Upper lobe of left lung (tissue), 6 donors: Measurements from ENCODE around the gene PARL. TPM values are rescaled to one million over a fixed set of nuclear protein-coding genes. Genes with fewer than 3 reads are reported as not detected.

ENCODE experiments used
- ATAC-seq, 2 donors: fragments of 200-7000 bp; cut with Tn5 transposase; one replicate each; pipeline ENCODE4 v1.9.1; 2022; ENCODE audit warnings: mild to moderate bottlenecking in 2 of 2, moderate library complexity in 2 of 2; ENCODE audit not compliant: low FRiP score in 2 of 2
- DNase-seq, 2 donors: peaks; one replicate each; pipeline ENCODE4 v3.0.0-alpha.2; 2019 to 2020
- H3K27ac ChIP-seq, 4 donors: fragments of 200-600 bp; sonication (generic); one replicate each; pipeline ENCODE4 v1.5.1; 2016 to 2019
- H3K27me3 ChIP-seq, 4 donors: fragments of 200-600 bp; sonication (generic); one replicate each; pipeline ENCODE4 v1.5.1; 2017 to 2019
- H3K36me3 ChIP-seq, 4 donors: fragments of 200-600 bp; sonication (generic); one replicate each; pipeline ENCODE4 v1.5.1; 2016 to 2019
- H3K4me1 ChIP-seq, 4 donors: fragments of 200-600 bp; sonication (generic); one replicate each; pipeline ENCODE4 v1.5.1; 2018 to 2019
- H3K4me3 ChIP-seq, 4 donors: fragments of 200-600 bp; sonication (generic); one replicate each; pipeline ENCODE4 v1.5.1; 2017 to 2019; ENCODE audit warnings: mild to moderate bottlenecking in 2 of 4, moderate library complexity in 1 of 4
- H3K9me3 ChIP-seq, 4 donors: fragments of 200-600 bp; sonication (generic); one replicate each; pipeline ENCODE4 v1.5.1; 2018 to 2019
- EP300 ChIP-seq, 4 donors: sonication (generic); formaldehyde crosslinking; IDR thresholded peaks; one replicate each; pipeline ENCODE4 v1.5.1; 2017; ENCODE audit warnings: antibody characterized with exemption in 4 of 4, control low read depth in 2 of 4
- POLR2A ChIP-seq, 4 donors: fragments of 450-650 bp; IDR thresholded peaks; one replicate each; pipeline ENCODE4 v1.5.1; 2016 to 2017; ENCODE audit warnings: antibody characterized with exemption in 4 of 4, mild to moderate bottlenecking in 2 of 4
- POLR2AphosphoS5 ChIP-seq, 2 donors: sonication (generic); formaldehyde crosslinking; IDR thresholded peaks; one replicate each; pipeline ENCODE4 v1.5.1; 2017; ENCODE audit warnings: antibody characterized with exemption in 2 of 2
- WGBS, 2 donors: methylation state at CpG; one replicate each; pipeline ENCODE4 v1.1.5; 2017 to 2018; 5-methylcytosine and 5-hydroxymethylcytosine counted together
- total RNA-seq, 6 donors: library from RNA; depleted of rRNA in 4 of 6; stranded (reverse); fragments of >200 nt in 4 of 6; gene quantifications; one replicate each; pipeline versions ENCODE4 v1.1.0 to v1.2.1, GENCODE V29; 2016 to 2021
- TF ChIP-seq, protein P1 (sequence below), 6 experiments: fragments of 450-650 bp in 4 of 6; fragments of 200-600 bp in 2 of 6; sonication (generic) in 2 of 6; IDR thresholded peaks; one replicate each; pipeline ENCODE4 v1.5.1; 2016 to 2019; ENCODE audit warnings: antibody characterized with exemption in 6 of 6
- donor health status: DM: no; HTN: no; CAD: no; lungs with moderate emphysema.
- donor health status: DM: no; HTN: yes; CAD: no; lungs with severe emphysema.

PARL gene
- total RNA-seq, 6 donors from 2014 or later: 32.5 to 51.0 (median 40.5) TPM

GRCh38 chr3:183826448-183827250, 58.0 kb downstream of the PARL start:
- no peak for DNase-seq
- 94 to 98% methylated on average over 10 to 14 of the region's 14 CpGs for WGBS, 2 donors
- Histone ChIP-seq H3K36me3 (peaks cover 10 to 38% (median 16%) of the 10 kb centered on the region in 4 donors), H3K4me1 (peaks cover 9 to 19% (median 14%) of the 10 kb centered on the region in 4 donors), H3K4me3 (no peak overlapping the region), H3K9me3 (no peaks in the 10 kb centered on the region), H3K27me3 (no peaks in the 10 kb centered on the region), H3K27ac (no peak overlapping the region)
- ATAC-seq: no peak
- TF ChIP-seq POLR2AphosphoS5 (IDR thresholded peaks at IDR 0.05) (no peak), POLR2A (IDR thresholded peaks at IDR 0.05) (no peak), EP300 (IDR thresholded peaks at IDR 0.05) (no peak)
- TF ChIP-seq, protein P1, sequence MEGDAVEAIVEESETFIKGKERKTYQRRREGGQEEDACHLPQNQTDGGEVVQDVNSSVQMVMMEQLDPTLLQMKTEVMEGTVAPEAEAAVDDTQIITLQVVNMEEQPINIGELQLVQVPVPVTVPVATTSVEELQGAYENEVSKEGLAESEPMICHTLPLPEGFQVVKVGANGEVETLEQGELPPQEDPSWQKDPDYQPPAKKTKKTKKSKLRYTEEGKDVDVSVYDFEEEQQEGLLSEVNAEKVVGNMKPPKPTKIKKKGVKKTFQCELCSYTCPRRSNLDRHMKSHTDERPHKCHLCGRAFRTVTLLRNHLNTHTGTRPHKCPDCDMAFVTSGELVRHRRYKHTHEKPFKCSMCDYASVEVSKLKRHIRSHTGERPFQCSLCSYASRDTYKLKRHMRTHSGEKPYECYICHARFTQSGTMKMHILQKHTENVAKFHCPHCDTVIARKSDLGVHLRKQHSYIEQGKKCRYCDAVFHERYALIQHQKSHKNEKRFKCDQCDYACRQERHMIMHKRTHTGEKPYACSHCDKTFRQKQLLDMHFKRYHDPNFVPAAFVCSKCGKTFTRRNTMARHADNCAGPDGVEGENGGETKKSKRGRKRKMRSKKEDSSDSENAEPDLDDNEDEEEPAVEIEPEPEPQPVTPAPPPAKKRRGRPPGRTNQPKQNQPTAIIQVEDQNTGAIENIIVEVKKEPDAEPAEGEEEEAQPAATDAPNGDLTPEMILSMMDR (IDR thresholded peaks at IDR 0.05): no peak

GRCh38 chr3:183825456-183826161, 59.1 kb downstream of the PARL start, which contains the start of gene MAP6D1:
Gene MAP6D1, minus strand, starts transcription at chr3:183825577. Its CDS starts 30 bp downstream, at chr3:183825547.
- H3K4me1 ChIP-seq: peaks cover 9 to 19% (median 14%) of the 10 kb centered on the region in 4 donors
- 7 to 11% methylated on average over 8 to 29 of the region's 69 CpGs for WGBS, 2 donors
- H3K27me3 ChIP-seq: no peaks in the 10 kb centered on the region
- H3K27ac ChIP-seq: peak within 1 kb of the TSS in 1 of 4 donors; percentile 63
- peak within 1 kb of the TSS; percentile 52 to 73 (median 68) for H3K4me3 ChIP-seq
- DNase-seq (peak in 1 of 2 donors; percentile 90), ATAC-seq (peak in 1 of 2 donors; percentile 76)
- peaks cover 4 to 29% (median 16%) of the 10 kb centered on the region in 4 donors for H3K36me3 ChIP-seq
- no peaks in the 10 kb centered on the region for H3K9me3 ChIP-seq
- TF ChIP-seq POLR2AphosphoS5 (IDR thresholded peaks at IDR 0.05) (no peak), POLR2A (IDR thresholded peaks at IDR 0.05) (no peak), EP300 (IDR thresholded peaks at IDR 0.05) (no peak)
- TF ChIP-seq, protein P1 (IDR thresholded peaks at IDR 0.05): peak in 2 of 6 experiments; percentile 14 to 33

- H3K9me3 ChIP-seq: no peaks in the 10 kb centered on the region
- DNase-seq (no peak), ATAC-seq (peak in 1 of 2 donors; percentile 61)
- no peaks in the 10 kb centered on the region for H3K27me3 ChIP-seq
- H3K27ac ChIP-seq: peak overlapping the region in 1 of 4 donors; percentile 63
- TF ChIP-seq, protein P1 (IDR thresholded peaks at IDR 0.05): peak in 1 of 6 experiments; percentile 8
- TF ChIP-seq POLR2A (IDR thresholded peaks at IDR 0.05): no peak
- H3K4me3 ChIP-seq: peak overlapping the region; percentile 52 to 73 (median 68)
- WGBS, 2 donors: 0 to 1% methylated on average over 14 to 57 of the region's 88 CpGs
- H3K4me1 ChIP-seq: peaks cover 9 to 19% (median 14%) of the 10 kb centered on the region in 4 donors
- peaks cover 0 to 22% (median 13%) of the 10 kb centered on the region in 4 donors for H3K36me3 ChIP-seq
These were observed 59.8 kb downstream of the PARL start for GRCh38 chr3:183824761-183825455.

- peaks cover 9 to 19% (median 14%) of the 10 kb centered on the region in 4 donors for H3K4me1 ChIP-seq
- H3K4me3 ChIP-seq: no peak overlapping the region
- no peak for TF ChIP-seq POLR2AphosphoS5 (IDR thresholded peaks at IDR 0.05)
- TF ChIP-seq POLR2A (IDR thresholded peaks at IDR 0.05): no peak
- peaks cover 0 to 12% (median 4%) of the 10 kb centered on the region in 4 donors for H3K36me3 ChIP-seq
- H3K9me3 ChIP-seq: no peaks in the 10 kb centered on the region
- ATAC-seq: no peak
- no peaks in the 10 kb centered on the region for H3K27me3 ChIP-seq
- 78 to 82% methylated on average over 5 of the region's 5 CpGs for WGBS, 2 donors
- no peak overlapping the region for H3K27ac ChIP-seq
- no peak for DNase-seq
These were observed 60.7 kb downstream of the PARL start for GRCh38 chr3:183823963-183824362.
